Activated CD8-positive, alpha-beta memory T cell treated with anti-CD3 and anti-CD28 coated beads for 24 hours (primary cell): Measurements from ENCODE around the gene CRMP1.

Source experiments
- DNase-seq: peaks from one replicate; pipeline ENCODE4 v3.0.0-alpha.2; 2020

CRMP1 gene

DNA sequence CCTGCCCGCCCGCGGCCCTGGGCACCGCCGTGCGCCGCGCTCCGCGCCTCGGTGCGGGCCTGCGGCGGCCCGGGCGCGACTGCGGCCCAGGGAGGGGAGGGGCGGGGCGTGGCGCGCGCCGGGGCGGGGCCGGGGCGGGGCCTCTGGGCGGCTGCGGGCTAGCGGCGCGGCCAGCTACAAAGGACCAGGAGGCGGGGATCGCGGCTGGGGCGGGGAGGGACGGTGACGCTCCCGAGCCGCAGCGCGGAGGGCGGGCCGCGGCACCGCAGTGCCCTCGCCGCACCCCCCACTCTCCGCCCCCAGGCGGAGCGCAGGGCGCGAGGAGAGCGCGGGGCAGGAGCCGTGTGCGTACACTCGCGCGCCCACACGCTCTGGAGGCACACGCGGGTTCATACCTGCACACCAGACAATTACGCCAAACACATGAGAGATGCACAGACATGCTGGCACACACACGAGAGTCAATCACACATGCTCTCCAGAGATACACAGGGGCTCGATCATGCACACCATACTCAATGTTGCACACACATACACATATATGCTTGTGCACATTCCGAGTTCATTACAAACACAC lies at the start of gene CRMP1:
TSS of gene CRMP1 (minus strand) at position 83 of the 577 bp plus-strand sequence. CDS start 117 bp downstream, outside the sequence.
- no peak for DNase-seq

DNA sequence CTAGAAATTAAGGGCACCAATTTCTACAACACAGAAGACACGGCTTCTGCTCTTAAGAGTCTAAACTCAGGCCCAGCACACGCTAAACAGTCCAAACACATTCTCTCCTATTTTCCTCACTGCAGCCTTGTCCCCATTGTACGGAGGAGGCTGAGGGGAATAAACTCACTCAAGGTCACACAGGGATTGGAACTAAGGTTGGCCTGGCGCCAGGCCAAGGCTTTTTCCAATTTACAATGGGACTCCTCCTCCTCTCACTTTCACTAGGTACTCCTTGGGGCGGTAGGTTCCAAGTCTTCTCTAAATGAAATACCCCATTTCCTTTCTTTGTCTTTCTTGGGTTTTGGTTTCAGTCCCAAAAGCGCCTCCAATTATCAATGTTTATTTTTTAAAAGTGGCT lies 48.7 kb upstream of the CRMP1 start:
- DNase-seq: no peak

DNA sequence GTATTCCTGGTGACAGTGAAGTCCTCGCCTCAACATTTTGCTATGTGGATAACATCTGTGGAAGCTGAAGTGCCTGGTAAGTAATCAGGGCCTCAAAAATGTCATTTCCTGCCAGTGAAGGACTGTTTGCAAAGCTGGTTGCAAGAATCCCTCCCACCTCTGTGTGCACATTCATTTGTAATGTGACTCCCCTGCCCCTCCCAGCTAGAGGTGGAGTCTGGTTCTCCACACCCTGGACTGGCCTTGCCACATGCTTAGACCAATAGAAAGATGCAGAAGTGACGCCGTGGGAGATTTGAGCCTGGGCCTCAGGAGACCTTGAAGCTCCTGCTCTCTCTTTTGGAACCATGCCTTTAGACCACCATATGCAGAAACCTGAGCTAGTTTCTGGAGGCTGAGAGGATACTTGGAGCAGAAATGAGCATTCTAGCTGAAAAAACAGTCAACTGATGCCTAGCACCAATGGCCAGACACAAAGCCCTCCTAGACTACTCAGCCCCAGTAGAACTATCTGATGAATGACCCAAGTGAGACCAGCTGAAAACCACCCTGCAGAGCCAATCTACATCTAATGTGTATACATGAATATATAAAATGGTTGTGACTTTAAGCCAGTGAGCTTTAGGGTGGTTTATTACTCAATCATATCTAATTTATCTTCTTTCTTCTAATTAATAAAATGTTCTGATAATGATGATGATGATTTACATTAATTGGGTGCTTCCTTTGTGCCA lies 47.8 kb upstream of the CRMP1 start:
- DNase-seq: no peak

DNA sequence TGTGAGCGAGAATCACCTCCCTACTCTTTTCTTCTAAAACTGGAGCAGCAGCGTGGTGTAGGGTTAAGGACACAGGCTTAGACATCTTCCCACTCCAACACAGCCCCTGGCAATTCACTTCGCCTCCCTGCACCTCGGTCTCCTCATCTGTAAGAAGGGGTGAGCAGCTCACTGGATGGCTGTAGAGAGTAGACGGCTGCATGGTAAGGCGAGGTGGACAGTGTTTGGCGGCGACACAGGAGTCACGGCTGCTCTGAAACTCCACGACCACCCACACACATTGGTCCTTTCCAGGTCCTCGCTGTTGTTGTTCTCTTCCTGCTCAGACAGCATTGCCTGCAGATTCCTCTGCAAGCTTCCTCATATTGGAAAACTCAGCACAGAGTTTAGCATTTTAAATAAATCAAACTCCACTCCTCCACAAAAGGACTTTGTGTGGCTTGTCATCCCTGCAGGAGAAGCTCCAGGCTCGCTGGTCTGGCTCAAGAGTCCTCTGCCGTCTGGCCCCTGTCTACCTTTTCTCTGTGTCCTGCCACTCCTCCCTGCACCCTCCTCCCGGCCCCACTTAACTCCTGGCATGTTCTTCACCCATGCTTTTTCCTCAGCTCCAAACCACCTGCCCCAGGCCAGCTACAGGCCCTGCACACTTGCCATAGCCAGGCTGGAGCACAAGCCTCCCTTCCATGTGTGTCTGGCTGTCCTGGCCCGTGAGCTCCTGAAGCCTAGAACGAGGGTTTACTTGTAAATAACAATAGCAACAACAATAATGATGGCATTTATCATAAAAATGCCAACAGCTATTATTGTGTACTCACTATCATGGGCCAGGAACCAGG lies 41.3 kb upstream of the CRMP1 start:
- DNase-seq: no peak

DNA sequence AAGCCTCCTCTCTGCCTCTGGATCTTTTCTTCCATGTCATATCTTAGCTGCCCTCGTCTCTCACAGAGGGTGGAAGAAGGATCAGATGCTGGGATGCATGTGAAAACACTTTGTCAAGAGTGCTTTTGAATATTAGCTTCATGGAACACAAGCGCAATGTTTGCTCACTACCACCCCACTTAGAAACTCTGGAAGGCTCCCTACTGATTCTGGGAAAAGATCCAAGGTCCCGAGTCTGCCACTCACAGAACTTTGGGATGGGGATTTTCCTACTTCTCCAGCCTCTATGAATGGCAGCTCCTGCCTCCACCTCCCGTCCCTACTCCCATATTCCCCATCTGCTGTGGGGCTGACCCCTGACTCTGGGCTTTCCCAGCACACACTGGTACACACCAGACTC lies 40.2 kb upstream of the CRMP1 start:
- no peak for DNase-seq

DNA sequence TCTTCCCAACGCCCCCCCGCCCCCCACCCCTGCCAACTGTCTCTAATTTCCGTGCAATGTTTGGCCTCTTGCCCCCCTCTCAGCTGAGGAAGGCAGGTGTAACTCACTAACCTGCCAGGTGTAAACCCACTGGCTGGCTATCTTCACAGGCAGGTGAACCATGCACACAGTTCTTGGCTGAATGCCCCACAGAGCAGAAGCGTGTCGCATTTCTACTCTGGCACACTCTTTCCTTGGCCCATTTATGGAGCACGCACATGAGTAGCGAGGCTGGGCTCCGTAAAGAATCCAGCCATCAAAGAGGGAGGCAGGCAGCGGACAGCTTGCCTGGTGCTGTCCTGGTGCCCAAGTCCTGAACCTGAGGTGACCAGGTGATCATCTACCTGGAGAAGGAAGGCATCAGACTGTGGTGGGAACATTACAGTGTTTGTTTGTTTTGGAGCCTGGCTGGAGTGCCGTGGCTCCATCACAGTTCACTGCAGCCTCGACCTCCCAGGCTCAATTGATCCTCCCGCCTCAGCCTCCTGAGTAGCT lies 39.2 kb upstream of the CRMP1 start:
- no peak for DNase-seq

DNA sequence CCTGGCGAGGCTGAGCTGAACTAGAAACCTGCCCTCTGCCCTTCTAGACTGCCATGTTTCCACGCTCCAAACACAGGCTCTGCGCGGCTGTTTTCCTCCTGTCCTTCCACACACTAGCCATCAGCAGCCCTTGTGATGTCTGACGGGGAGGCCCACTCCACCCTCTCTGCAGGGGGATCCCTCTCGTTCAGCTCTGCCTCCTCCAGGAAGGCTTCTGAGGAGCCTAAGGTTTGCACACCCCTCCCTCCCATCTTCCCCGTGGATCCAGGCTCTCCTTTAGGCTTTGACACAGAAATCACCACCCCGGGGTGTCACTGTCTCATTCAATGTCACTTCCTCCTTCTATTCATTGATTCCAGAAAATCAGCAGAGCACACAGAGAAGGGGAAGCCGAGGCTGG lies 38.6 kb upstream of the CRMP1 start:
- DNase-seq: no peak

DNA sequence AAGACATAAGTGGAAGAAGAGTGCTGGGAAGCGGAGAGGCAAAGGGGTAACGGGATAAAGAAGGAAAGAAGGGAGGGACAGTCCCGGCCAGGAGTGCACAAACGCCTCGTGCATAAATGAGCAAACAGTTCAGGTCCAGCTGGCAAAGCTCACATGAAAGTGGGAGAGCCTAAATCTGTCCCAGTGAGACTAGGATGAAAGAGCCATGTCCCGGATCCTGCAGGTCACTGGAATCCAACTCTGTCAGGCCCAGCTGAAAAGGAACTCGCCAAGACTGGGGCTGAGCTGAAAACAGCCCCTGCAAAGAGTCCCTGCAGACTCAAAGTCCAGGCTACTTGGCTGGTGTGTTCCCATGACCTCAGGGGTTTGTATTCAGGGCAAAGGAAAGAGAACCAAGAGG lies 38.0 kb upstream of the CRMP1 start:
- DNase-seq: no peak

DNA sequence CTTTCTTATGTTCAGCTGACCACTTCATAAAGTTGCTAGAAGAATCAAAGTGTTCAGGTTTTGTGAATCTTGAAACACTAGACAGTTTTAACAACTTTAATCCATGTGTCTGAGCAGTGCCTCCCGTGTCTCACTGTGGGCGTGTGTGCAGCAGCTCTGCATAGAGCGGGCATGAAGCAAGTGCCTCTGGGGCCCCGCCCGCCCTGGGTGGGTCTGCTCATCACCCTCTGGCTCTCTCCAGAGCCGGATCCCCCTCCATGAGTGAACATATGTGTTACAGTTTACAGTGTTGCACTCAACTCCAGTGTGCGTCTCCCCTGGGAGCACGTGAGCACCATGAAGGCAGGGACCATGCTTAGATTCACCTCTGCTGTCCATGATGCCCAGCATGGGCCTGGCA lies 37.6 kb upstream of the CRMP1 start:
- no peak for DNase-seq

DNA sequence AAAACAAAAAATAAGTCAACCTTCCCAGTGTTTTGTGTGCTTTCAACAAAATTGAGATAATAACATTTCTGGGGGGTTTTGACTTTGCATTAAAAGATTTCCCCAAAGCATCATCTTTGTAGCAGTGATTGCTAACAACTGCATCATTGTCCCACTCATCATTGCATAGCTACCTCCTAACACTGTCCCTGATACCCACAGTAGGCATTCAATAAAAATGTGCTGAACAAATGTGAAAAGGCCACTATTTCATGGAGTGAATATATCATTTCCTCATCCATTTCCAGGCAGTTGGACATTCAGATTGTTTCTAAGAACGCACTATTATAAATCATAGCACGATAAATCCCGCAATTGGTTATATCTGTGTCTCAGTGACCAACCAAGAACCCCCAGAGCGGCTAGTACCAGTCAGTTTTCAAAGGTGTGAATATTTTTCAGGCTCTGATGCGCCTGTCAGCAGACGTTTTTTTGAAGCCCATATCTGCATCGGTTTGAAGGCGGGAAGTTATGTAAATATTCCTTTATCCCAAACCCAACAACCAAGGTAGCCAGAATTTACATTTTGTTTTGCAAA lies 36.0 kb upstream of the CRMP1 start:
- no peak for DNase-seq

DNA sequence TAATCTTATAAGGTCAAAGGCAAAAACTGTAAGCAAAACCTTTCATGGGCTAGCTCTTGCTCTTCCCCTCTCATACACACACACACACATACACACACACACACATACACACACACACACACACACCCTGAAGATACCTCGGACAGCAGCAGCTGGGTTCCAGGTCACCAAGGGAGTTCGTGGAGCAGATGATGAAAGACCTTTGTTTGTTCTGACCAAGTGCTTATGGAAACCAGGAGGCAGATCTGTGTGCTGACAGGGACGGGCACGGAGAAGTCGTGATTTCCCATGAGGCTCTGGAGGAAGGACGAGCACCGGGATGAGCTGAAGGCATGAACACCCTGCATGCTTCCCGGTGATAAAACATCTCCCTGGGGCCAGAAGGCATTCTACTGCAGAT lies 35.4 kb upstream of the CRMP1 start:
- DNase-seq: no peak

DNA sequence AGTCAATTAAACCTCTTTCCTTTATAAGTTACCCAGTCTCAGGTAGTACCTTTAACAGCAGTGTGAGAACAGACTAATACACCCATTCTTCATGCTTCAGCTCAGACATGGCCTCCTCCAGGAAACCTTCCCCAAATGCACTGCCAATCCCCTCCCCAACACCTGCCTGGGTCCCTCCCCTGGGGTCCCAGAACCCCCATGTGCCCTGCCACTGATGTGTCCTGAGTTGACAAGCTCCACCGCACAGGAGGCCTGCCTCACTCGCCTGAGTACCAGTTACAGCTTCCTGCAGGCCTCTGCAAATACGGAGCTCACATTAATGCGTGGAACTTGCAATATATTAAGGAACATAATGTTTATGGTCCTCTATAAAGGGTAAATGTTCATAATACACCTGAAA lies 34.9 kb upstream of the CRMP1 start:
- no peak for DNase-seq

DNA sequence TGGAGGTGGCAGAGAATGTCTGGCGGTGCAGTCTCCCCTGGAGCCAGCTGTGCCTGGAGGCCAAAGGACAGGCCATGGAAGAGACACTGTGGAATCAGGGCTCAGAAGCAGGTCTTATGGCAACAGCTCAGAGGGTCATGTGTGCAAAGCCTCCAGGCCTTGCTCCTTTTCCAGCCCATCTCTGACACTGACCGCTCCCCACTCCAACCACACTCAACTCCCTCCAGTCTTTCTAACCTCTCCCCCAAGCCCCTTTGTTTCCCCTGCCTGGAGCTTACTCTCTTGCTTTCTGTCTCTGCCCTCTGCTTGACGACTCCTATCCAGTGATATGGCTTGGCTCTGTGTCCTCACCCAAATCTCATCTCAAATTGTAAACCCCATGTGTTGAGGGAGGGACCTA lies 34.2 kb upstream of the CRMP1 start:
- DNase-seq: no peak

DNA sequence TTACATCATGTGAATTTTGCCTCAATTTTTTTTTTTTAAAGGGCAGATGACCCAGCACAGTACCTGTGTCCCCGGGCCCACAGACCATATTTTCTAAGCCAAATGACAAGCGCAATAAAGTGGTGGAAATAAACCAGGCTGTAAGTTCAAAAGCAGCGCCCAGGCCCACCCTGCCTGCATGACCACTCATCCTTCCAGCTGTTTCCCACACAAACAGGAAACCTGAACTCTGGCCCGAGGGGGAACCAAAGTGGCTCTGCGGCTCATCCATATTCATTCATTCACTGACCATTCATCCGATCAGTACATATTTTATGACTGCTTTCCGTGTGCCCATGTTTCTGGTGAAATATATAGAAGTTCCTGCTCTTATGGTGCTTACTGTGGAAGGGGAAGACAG lies 33.7 kb upstream of the CRMP1 start:
- DNase-seq: no peak

DNA sequence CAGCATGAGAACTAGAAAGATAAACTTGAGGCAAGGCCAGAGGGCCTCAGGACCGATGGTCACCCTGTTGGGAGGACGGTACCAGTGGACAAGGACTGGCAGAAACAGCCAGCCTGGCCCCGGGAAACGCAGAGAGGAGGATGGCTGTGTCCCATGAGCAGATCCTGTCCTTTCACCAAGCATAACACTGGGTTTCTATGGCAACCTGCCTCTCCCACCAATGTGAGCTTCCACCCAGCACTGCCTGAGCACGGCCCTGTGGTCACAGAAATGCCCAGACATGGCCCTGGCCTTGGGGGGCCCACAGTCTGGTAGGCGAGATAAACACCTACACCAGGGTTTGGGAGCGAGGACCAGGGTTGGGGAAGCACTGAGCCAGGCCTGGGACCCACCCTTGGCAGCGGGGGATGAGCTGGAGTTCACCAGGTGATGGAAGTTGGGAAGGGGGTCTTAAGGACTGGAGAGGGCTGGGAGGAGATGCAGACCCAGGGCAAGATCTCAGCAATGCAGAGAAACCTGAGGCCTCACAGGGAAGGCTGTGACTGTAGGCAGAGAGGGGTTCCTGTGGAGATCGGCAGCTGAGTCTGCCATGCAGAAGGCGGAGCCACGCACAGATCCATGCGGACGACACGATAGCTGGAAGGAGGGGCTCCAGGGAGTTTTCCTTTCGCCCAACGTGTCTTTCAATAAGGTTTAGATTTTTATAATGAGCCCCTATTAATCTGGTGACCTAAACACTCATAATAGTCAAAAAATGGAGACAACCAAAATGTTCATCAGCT lies 32.7 kb upstream of the CRMP1 start:
- no peak for DNase-seq

DNA sequence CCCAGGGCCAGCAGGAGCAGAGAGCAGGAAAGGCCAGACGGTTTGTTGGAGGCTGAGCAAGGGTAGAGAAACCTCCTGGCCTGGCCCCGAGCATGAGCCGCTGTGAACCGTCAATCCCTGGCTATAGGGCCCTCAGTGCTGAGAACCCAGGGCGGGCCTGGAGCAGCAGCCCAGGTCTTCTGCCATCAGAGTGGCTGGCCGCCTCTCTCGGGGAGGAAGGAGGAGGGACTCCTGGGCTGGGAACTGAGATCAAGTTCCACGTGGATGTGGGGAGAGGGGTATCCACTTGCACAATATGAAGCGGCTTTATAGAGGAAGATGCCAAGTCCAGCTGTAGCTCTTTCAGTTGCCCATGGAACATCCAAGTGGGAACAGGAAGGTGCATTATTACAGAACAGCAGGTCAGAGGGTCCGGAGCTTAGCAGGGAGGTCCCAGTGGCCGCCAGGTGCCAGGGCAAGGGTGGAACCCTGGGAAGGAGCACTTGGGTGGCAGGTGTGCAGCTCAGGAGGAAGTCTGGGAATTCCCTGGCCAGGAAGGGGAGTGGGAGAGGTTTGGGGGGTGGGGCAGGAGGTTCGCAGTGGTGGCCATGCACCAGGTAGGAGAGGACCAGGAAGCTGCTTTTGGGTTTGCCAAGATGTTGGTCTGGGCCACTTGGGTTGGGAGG lies 31.7 kb upstream of the CRMP1 start:
- no peak for DNase-seq

DNA sequence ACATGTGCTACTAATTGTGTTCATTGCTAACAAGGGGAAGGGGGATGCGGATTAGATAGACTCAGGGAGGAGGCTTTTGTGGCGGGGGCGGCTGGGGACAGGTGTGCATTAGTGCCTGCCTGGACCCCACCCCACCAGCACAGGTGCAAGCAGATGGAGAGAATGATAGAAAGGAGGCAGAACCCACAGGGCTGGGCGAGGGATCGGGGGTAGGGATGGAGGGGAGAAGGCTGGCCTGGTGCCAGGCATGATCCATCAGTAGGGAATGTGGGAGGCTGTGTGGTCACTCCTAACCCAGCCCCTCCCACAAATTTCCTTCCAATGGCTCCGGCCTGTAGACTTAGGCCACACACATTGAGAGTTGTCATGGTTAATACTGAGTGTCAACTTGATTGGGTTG lies 30.5 kb upstream of the CRMP1 start:
- no peak for DNase-seq

DNA sequence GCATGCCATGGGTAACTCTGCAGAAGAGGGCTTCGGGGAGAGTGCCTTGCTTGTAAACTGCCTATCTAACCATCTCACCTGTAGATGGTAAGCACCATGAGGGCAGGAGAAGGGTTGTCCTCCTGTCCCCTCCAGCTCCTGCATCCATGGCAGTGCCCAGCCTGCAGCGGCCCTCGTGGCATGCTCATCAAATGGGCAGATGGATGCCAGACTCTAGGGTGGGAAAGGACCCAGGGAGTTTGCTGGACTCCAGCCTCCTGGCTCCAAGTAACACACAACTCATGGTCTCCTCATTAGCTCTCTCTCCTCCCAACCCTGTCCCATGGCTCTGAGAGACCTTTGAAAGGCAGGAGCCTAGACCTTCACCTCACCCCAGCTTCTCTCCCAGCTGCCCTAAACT lies 29.7 kb upstream of the CRMP1 start:
- DNase-seq: no peak

DNA sequence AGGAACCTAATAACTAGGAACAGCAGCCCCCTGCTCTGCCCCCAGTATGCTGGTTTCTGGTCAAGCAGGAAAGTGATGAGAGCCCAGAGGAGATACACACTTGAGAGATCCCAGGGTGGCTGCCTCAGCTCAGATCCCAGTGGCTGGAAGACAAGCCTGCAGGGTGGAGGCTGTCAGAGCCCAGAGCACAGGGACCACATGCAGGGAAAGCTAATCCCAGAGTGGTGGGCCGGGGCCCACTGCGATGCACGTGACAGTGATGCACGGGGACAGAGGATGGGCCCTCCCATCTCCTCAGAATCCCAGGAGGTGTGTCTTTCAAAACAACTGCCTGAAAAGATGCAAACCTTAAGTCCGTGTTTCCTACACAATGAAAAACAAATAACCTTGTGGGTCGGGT lies 29.1 kb upstream of the CRMP1 start:
- no peak for DNase-seq

DNA sequence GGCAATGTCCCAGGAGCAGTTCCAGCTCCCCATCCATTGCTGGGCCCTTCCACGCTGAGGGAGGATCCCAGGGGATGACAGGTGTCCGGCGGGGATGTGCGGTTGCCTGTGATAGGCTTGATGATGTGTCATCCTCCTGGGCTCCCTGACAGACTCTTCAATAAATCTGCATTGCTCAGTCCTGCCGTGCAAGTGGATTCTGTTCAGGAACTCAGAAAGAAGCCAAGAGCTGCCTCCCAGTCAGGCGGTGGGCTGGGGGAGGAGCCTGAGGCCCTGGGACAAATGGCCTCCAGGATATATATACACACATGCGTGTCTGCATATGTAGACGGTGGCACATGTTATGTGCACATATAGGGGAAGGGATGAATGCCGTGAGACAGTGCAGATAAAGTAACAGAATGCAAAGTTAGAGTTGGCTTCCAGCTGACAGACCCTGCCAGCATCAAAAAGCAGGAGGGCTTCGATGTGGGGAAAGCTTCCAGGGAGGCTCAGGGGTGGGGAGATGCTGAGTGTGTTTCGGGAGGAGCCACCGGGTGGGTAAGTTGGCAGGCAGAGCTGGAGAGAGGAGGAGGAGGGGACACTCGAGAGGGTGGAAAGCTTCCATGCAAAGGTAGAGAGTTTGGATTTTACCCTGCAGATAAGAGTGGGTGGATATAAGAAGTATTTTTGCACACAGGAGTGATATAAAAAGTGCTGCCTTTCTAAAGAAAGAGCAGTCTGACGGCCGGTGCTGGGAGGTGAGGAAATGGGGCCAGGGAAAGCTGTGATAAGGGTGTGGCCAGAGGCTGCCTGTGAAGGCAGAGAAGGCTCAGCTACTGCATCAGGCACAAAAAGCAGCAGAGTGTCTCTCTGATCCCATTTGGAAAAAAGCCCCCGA lies 28.5 kb upstream of the CRMP1 start:
- no peak for DNase-seq

DNA sequence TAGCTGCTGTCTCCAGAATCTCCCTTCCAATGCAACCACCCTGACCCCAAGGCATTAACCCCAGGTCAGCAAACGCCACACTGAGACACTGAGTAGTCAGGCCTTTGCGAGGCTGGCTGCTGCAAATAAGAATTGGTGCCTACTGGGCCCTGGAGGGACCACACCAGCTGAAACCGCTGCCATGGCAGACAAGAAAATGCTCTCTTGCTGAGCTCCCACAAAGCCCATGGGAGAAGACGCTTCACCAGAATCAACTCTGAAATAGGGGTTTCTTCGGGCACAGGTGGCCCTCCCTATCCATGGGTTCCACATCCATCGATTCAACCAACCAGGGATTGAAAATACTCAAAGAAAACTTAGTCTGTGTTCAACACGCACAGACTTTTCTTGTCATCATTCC lies 26.7 kb upstream of the CRMP1 start:
- no peak for DNase-seq
